ENCODE results near the gene PARP2.

Gene PARP2

GRCh38 chr14:20346713-20347112, 3.3 kb downstream of the PARP2 start:
- Histone ChIP-seq H3K9me2 (replicated peaks; ENCODE audit: insufficient read depth, low read length) (no peaks in the 10 kb centered on the region), H2AFZ (ENCODE audit: low read length) (no peak overlapping the region), H3K36me3 (replicated peaks; ENCODE audit: insufficient read depth, low read length) (no peaks in the 10 kb centered on the region; the same call in 1 of the 2 replicates)

DNA sequence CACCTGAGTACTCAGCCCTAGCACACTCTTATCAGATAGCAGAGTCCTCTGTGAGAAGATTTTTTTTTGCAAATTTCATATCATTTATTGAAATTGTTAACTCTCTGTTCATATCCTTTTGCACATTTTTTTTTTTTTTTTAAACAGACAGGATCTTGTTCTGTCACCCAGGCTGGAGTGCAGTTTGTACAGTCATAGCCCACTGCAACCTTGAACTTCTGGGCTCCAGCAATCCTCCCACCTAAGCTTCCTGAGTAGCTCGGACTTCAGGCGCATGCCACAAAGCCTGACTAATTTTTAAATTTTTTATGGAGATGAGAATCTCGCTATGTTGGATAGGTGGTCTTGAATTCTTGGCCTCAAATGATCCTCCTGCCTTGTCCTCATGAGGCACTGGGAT, 4.3 kb downstream of the PARP2 start:
- Histone ChIP-seq H3K4me1 (ENCODE audit: low read length) (no peaks in the 10 kb centered on the region), H3K4me2 (ENCODE audit: low read depth, low read length) (no peak overlapping the region), H2AFZ (ENCODE audit: low read length) (no peak overlapping the region), H3K4me3 (ENCODE audit: low read length) (no peak overlapping the region), H3K9me2 (replicated peaks; ENCODE audit: insufficient read depth, low read length) (no peaks in the 10 kb centered on the region), H3K27me3 (replicated peaks; ENCODE audit: insufficient read depth, low read length) (no peaks in the 10 kb centered on the region), H3F3A (ENCODE audit: insufficient read depth, low read length) (0 out of 2 replicates have a peak, but pooled peaks cover 4% of the 10 kb centered on the region), H3K9me3 (replicated peaks; ENCODE audit: insufficient read depth, low read length) (no peaks in the 10 kb centered on the region), H3K9ac (ENCODE audit: low read length) (no peak overlapping the region), H3K27ac (ENCODE audit: low read length) (no peak overlapping the region), H3K36me3 (replicated peaks; ENCODE audit: insufficient read depth, low read length) (no peaks in the 10 kb centered on the region; the same call in 1 of the 2 replicates), H3K79me2 (ENCODE audit: low read length) (peaks cover 12% of the 10 kb centered on the region), H4K20me1 (ENCODE audit: insufficient read depth, low read length) (no peaks in the 10 kb centered on the region)
- TF ChIP-seq EZH2 (optimal IDR thresholded peaks at IDR 0.05; ENCODE audit: low read depth, low read length), result no peak
- no peak for TF ChIP-seq CTCF (IDR thresholded peaks at IDR 0.05; ENCODE audit: low read length)
- no peak for TF ChIP-seq EZH2phosphoT487 (IDR thresholded peaks at IDR 0.05; ENCODE audit: low read length)
- DNase-seq, result no peak

More at GRCh38 chr14:20346713-20347112, 3.3 kb downstream of the PARP2 start:
- Histone ChIP-seq H3K79me2 (ENCODE audit: low read length) (peaks cover 12% of the 10 kb centered on the region), H3K4me3 (ENCODE audit: low read length) (no peak overlapping the region), H3K4me1 (ENCODE audit: low read length) (no peaks in the 10 kb centered on the region), H3K4me2 (ENCODE audit: low read depth, low read length) (no peak overlapping the region), H3K9me3 (replicated peaks; ENCODE audit: insufficient read depth, low read length) (no peaks in the 10 kb centered on the region), H3K27me3 (replicated peaks; ENCODE audit: insufficient read depth, low read length) (no peaks in the 10 kb centered on the region), H4K20me1 (ENCODE audit: insufficient read depth, low read length) (no peaks in the 10 kb centered on the region), H3K9ac (ENCODE audit: low read length) (no peak overlapping the region), H3F3A (ENCODE audit: insufficient read depth, low read length) (peaks cover 8% of the 10 kb centered on the region; the same call in 1 of the 2 replicates), H3K27ac (ENCODE audit: low read length) (no peak overlapping the region)
- TF ChIP-seq EZH2phosphoT487 (IDR thresholded peaks at IDR 0.05; ENCODE audit: low read length) (no peak), CTCF (IDR thresholded peaks at IDR 0.05; ENCODE audit: low read length) (no peak)
- no peak for DNase-seq

DNA sequence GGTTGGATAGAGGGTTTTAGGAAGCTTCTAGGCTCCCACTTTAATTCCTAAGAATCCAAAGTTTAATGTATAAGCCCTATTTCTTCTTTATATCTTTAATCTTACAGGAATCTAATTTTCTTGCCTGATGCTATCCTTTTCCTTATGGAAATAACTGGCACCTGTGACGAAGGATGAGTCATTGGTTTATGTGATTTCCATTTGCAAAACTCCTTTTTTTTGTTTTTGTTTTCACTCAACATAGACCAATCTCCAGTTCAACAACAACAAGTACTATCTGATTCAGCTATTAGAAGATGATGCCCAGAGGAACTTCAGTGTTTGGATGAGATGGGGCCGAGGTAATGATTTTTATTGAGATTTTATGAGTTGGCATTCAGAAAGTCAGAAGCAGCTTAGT, 6.8 kb downstream of the PARP2 start:
- H2AFZ ChIP-seq (ENCODE audit: low read length), result no peak overlapping the region
- H3K27ac ChIP-seq (ENCODE audit: low read length), result no peak overlapping the region
- H3K36me3 ChIP-seq (replicated peaks; ENCODE audit: insufficient read depth, low read length), result no peaks in the 10 kb centered on the region; the same call in 1 of the 2 replicates
- H3K27me3 ChIP-seq (replicated peaks; ENCODE audit: insufficient read depth, low read length), result no peaks in the 10 kb centered on the region
- no peak overlapping the region for H3K4me2 ChIP-seq (ENCODE audit: low read depth, low read length)
- TF ChIP-seq EZH2 (optimal IDR thresholded peaks at IDR 0.05; ENCODE audit: low read depth, low read length) (no peak), EZH2phosphoT487 (IDR thresholded peaks at IDR 0.05; ENCODE audit: low read length) (no peak), CTCF (IDR thresholded peaks at IDR 0.05; ENCODE audit: low read length) (no peak)
- no peaks in the 10 kb centered on the region for H4K20me1 ChIP-seq (ENCODE audit: insufficient read depth, low read length)
- H3K4me3 ChIP-seq (ENCODE audit: low read length), result no peak overlapping the region
- no peaks in the 10 kb centered on the region for H3F3A ChIP-seq (ENCODE audit: insufficient read depth, low read length)
- no peaks in the 10 kb centered on the region for H3K4me1 ChIP-seq (ENCODE audit: low read length)
- no peaks in the 10 kb centered on the region for H3K79me2 ChIP-seq (ENCODE audit: low read length)
- DNase-seq, result no peak
- H3K9me2 ChIP-seq (replicated peaks; ENCODE audit: insufficient read depth, low read length), result no peaks in the 10 kb centered on the region
- no peak overlapping the region for H3K9ac ChIP-seq (ENCODE audit: low read length)
- no peaks in the 10 kb centered on the region for H3K9me3 ChIP-seq (replicated peaks; ENCODE audit: insufficient read depth, low read length)
